Stimulated activated CD8-positive, alpha-beta memory T cell treated with anti-CD3 and anti-CD28 coated beads, Interleukin-12 subunit alpha, Interleukin-12 subunit beta, amount 100 ng/mL, for 24 hours (primary cell): ENCODE results near the gene TRAPPC4.
A peak's percentile ranks its signal among the peaks of the same experiment; 100 is the strongest.
"Not testable (repeated sequence)": the region's sequence is repeated elsewhere in the genome, so short reads cannot be mapped to it uniquely, and the experiment has no call there.

Experiments
- DNase-seq: peaks from one replicate; pipeline ENCODE4 v3.0.0-alpha.2; 2020; ENCODE audit errors: extremely low read depth

The TRAPPC4 gene

DNA sequence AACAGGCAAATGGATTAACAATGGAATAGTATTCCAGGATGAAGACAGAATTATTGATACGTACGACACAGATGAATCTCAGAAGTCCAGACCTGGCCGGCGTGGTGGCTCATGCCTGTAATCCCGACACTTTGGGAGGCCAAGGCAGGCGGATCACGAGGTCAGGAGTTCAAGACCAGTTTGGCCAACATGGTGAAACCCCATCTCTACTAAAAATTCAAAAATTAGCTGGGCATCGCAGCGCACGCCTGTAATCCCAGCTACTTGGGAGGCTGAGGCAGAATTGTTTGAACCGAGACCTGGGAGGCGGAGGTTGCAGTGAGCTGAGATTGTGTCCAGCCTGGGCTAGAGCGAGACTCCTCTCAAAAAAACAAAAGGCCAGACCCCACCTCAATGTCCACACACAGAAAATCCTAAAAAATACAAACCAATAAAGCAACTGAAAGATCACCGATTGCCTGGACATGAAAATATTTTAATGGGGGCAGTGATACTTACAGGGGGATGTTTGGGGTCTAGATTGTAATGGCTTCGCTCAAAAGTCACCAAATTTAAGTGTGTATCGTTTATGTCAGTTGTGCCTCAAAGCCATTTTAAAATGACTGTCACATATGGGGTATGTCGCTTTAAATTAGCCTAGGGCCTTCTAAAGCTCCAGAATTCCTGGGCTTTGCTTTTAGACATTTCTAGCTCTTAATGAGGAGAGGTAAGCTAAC, 4.2 kb upstream of the TRAPPC4 start:
- no peak for DNase-seq

DNA sequence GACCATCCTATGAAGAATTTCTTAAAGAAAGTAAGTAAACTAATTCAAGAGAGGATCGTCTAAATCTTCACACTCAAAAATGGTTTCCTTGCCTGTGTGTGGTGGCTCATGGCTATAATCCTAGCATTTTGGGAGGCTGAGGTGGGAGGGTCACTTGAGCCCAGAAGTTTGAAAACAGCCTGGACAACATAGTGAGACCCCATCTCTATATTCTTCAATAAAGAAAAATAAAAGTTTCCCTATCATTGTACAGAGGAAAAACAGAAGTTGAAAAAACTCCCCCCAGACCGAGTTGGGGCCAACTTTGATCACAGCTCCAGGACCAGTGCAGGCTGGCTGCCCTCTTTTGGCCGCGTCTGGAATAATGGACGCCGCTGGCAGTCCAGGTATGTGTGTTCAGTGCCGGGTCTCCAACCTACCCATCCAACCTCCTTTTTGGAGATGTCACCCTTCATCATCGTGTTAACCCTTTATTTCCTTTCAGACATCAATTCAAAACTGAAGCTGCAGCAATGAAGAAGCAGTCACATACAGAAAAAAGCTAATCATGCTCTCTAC, 3.4 kb upstream of the TRAPPC4 start:
- DNase-seq, result no peak

DNA sequence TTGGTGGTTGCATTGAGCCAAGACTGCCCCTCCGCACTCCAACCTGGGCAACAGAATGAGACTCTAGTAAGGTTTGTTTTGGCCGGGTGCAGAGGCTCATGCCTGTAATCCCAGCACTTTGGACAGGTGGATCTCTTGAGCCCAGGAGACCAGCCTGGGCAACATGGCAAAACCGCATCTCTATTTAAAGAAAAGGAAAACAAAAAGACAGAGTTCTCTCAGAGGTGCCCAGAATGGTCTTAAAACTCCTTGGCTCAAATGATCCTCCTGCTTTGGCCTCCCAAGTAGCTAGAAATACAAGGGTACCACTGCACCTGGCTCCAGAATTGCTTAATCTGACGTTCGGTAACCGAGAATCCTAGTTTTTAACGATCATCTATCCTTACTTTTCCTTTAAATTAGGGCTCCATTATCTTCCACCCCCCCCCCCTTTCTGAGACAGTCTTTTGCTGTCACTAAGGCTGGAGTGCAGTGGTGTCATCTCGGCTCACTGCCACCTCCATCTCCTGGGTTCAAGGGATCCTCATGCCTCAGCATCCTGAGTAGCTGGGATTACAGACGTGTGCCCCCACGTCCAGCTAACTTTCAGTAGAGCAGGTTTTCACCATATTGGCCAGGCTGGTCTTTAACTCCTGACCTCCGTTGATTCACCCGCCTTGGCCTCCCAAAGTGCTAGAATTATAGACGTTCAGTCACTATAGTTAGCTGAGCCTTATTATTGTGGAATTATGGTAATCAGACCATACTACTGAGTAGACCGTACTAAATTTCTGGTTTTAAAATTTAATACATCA, 2.2 kb upstream of the TRAPPC4 start:
- DNase-seq, result no peak

DNA sequence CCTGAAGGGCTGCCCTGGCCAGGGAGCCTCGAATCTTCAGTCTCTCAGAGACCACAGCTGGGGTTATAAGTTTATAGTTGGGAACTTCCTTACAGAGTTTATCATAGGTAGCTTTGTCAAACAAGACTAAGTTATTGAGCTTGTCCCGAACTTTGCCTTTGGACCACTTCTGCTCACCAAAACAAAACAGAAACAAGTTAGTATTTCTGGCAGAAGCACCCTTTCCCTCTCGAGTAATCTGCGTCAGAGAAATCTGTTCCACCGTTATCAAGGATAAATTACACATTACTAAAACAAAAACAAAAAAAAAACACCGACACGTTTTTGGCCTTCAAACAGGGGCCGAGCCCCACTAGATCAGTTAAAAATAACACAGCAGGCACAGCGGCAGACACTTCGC, 1.2 kb upstream of the TRAPPC4 start:
- not testable (repeated sequence) for DNase-seq

DNA sequence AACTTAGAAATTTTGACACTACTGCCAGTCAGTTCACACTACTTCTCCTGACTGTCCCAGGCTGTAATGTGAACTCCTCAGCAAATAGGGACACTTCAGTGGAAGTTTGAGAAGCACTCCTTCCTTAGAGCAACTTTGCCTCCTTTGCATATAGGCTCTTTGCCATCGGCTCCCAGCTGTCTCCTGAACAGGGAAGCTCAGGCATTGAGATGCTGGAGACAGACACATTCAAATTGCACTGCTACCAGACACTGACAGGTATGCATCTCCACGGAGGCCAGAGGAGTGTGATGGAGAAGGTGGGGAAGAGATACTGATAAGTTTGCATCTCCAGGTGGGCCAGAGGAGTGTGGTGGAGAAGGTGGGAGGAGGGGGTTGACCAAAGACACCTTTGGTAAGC, 1.4 kb downstream of the TRAPPC4 start:
- DNase-seq, result no peak

DNA sequence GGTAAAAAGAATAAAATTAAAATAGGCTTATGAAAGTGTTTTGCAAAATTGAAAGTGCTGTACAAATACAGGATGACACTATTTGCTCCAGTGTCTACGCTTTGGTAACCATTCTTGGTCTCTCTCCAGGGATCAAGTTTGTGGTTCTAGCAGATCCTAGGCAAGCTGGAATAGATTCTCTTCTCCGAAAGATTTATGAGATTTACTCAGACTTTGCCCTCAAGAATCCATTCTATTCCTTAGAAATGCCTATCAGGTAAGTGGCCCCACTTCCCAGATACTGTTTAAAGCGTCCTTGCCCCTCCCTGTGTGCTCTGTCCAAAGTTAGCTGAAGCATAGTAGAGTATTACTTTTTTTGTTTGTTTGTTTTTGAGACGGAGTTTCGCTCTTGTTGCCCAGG, 3.1 kb downstream of the TRAPPC4 start:
- DNase-seq, result no peak

DNA sequence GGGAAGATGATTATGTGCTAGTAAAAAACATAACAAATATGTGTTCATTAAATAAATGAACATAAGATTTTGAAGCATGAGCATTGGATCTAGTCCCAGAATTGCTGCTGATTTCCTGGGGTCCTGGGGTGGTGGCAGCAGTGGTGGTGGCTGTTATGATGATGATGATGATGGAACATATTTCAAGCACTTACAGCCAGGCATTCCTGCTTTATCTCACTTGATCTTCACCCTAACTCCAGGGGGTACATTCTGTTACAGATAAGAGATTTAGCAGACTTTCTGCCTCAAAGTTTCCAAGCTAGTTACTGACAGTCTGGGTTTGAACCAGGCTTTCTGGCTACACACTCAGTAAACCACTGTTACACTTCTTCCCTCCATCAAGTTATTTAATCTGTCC, 5.2 kb downstream of the TRAPPC4 start:
- DNase-seq, result no peak

DNA sequence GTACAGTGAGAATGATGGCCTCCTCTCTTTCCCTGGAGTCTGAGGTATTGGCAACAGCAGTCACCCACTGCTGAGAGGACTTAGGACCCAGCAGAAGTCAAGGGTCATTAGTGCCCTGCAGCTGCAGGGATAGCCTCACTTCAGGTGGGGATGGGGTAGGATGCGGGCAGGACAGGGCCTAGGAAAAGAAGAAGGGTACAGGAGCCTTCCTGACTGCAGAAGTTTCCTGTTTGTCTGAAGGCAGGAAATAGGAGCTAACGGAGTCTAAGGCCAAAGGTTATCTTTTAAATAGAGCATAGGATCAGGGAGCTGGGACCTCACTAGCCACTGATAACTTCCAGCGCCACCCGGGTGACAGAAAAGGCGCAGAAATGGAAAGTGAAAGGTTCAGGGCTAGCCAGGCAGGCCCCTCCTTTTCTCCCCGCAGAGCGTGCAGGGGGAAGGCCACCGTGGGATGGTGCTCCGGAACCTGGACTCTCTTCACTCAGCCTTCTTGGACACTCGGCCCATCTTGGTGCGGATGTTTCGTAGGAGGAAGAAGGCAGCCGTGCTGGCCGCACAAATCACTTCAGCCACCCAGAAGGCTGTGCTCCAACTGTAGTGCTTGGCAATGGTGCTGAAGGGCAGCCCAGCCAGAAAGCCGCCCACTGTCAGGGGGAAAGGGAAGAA, 6.0 kb downstream of the TRAPPC4 start:
- no peak for DNase-seq

DNA sequence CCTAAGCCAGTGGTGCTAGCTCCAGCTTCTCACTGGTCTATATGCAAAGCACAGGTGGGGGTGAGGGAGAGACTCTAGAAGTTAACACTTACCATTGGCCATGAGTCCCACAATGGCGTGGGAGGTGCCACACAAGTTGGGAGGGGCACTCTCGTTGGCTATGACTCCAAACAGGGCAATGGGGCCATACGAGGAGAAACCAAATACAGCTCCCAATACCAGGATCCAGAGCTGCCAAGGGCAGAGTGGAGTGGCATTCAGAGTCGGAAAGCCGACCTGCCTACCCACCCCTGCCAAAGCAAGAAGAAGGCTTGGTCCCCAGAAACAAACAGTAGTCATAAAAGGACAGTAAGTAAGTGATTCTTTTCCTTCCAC, 6.5 kb downstream of the TRAPPC4 start:
- no peak for DNase-seq

DNA sequence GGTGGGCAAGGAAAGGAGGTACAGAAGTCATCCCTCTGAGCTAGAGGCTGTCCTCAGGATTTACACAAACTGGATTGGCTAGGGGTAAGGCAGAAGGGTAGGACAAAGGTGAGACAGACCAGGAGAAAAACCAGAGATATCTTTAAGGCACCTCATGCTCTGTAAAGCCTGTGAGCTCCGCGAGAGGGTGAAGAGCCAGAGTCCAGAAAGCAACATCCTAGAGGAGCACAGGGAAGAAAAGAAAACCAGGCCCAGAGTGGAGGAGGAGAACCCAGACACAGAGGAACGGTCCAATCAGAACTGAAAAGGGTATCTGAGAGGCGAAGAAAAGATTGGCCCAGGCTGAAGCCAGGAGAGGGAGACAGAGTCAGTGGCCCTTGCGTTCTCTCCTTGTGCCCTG, 7.0 kb downstream of the TRAPPC4 start:
- no peak for DNase-seq

DNA sequence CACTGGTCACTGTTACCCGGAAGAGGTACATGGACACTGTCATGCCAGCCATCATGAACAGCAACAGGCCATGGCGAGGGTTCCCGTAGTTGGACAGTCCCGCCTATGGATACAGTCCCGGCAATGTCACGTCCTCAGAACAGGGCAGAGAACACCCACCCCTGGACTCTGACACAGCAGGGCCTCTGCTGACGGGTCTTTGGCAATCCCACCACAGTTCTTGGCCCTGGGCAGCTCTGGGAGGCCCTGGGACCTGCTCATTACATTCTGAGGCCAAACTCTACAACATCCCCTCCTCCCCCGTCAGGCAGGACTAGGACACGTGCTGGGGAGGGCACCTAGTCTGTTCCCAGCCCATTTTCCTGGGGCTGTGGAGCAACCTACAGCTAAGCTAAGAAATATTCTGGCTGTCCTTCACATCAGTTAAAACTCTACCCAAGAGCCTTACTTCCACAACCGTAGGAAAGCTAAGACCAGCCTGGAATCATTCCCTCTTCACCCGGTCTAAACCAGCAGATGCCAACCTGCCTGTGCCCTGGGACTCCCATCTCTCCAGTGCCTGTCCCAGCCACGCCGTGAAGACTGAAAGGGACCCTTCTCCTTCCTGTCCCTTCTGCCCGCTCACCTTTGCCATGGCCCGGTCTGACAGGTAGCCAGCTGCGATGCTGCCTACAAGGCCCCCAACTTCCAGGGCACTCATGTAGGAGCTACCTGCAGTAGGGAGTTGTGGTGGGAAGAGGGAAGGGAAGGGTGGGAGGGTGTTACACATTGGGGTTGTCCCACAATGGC, 7.6 kb downstream of the TRAPPC4 start:
- DNase-seq, result no peak

DNA sequence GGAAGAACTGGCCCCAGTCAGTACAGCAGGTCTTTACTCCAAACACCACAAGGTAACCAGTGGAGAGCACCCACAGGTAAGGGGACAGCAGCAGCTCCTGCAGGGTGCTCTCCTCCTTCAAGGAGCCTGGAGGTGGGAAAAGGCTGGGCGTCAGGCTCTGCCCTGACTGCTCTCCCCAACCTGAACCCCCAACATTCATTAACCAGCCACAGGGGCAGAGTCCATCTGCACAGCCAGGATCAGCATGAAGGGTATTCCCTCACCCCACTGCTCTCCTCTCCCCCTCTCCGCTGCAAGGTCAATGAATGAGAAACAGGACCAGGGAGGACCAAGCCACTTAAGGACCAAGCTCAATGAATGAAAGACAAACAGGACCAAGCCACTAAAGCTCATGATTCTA, 8.4 kb downstream of the TRAPPC4 start:
- no peak for DNase-seq

DNA sequence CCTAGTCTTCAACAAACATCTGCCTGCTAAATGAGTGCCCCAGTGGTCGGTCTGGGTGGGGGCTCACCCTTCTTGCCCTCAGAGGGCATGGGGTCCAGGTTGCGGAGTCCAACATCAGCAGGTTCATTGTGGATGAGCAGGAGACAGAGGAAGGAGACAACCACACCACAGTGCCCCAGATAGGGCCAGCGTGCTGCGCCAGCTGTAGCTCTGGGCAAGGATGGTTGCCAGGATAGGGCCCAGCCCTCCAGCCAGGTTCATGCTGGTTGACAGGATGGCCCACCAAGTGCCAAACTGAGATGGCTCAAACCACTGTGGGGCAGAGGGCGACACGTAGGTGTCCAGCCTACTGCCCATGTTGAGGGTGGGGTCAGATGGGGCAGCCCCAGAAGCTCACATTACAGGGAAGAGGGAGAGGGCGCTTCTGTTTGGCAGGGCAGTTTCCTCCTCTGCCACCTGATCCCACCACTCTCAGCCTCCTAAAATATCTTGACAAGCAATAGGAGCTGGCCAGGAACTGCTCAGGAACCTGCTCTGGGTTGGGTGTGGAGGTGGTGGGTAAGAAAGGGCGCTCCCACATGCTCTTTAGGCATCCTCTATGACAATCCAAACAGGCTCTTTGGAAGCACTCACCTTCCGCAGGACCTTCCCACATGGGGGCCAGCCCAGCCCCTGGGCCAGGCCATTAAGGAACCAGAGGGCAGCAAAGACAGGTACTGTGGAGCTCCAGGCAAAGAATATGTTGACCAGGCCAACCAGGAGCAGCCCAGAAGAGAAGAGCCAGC, 9.2 kb downstream of the TRAPPC4 start:
- no peak for DNase-seq

DNA sequence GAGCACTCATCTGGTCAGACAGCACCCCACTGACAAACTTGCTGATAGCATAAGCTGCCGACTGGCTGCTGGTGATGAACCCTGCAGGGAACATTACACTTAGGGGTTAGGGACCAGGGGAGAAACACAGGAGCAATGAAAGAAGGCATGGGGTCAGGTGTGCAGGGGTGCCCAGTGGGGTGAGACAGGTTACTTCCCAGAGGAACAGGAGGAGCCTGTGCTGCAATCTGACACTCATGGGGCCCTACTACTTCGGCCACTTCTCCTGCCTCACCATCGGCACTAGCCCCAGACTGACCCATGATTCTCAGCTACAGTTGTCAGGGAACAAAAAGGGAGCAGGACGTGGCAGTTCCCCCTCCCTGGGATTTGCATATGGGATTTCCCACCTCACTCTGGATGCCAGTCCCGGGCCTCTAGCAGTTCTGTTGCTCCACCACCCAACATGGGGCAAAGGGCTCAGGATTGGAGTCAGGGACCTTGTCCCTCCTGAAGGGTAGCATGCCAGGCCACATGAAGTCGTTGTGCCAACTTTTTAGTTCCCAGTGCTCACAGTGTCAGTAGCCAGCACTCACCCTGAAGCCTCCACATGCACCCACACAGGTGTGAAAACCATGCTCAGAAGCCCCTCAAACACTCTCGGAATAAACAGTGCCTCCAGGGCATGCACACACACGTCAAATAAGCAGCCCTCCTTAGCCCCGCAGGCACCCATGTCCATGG, 9.9 kb downstream of the TRAPPC4 start:
- no peak for DNase-seq

DNA sequence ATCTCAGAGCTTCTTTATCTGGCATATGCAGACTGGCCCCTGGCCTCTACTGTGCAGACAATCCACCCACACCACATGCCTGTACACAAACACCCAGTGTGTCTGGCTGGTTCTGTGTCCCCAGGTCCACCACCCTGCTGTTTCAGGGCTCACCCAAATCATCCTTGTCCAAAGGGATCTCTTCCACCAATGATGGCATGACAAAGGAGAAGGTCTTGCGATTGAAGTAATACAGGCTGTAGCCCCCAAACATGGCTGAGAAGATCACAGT, 10.4 kb downstream of the TRAPPC4 start:
- no peak for DNase-seq

DNA sequence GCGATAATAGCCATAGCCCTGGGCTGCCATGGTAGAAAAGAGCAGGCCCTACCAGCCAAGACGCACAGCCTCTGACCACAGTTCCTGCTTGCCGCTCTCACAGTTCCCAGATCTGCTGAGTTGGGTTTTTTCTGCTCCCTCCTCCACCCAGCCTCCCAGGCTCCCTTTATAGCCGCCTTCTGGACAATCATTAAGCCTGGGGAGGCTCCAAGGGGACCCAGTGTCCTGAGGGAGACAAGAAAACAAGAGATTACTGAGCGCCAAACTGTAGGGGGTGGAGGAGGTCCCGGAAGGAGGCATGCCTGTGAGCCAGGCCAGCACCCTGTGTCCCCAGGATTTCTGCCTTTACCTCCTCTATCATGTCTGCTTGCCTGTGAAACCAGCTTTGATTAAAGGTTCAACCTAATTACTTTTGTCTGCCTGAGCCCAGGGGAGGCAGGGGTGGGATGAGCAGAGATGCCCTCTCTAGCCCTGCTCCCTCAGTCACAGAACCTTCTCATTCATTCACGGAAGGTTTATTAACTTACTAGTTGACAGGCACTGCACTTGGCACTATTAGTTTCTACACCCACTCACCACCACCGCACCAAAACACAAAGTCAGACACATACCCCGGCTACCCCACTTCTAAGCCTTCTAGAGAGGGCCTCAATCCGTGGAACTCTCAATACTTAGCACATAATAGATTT, 10.9 kb downstream of the TRAPPC4 start:
- DNase-seq, result no peak

DNA sequence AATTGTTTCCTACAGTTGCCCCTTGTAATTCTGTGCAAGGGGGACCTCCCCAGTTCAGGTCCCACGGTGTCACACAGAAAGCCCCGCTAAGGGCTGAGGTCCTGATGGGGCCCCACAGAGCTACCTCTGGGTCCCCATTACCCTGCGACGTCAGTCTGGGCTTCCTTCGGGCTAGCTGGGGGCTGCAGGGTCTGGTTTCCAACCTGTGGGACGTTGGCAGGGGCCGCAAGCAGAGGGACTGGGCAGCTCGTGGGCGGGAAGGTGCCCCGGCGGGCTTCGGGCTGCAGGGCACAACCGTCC, 11.4 kb downstream of the TRAPPC4 start:
- no peak for DNase-seq

DNA sequence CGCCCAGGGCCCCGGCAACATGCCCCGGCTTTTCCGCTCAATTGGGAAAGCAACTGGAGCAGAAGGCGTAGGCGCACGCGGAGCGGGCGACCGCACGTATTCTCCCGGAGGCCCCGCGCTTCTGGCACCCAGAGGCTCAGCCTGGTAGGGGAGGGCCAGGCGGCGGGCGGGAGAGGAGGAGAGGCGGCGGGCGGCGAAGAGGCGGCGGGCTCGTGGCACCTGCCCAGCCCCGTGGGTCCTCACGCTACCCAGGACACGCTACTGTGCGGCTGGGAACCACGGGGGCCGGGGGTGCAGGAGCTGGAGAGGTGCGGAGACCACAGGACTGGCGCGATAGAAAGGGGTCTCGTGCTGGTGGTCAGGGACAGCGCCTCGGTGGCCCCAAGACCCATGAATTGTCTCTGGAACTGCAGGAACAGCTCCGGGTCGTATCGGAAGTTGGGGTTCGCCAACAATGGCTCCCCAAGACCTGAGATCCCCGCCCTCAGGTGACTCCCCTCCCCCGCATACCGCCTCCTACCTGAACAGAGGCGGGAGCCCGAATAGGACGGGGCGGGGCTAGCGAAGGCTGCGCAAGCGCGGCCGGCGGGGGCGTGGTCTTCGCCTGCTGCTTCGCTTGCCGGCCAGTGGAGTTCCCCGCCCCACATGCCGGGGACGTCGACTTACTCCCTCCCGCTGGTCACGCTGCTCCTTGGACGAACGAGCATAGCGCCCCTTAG, 11.9 kb downstream of the TRAPPC4 start, which contains the start of gene SLC37A4:
Gene SLC37A4 (minus strand): TSS at position 549 of the 719 bp plus-strand sequence.
- peak; percentile 98 for DNase-seq

DNA sequence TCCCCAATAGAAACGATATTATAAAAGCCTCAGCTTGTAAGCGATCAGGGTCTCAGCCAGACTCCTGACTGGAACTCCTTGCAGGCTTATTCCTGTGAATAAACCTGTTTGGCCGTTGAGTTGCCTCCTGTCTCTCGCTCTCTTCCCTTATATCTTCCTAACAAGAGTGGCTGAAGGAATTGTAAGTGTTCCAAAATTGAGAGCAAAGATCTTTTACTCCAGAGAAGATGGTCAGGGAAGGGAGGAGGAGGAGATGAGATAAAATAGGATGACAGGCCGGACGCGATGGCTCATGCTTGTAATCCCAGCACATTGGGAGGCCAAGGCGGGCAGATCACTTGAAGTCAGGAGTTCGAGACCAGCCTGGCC, 13.3 kb downstream of the TRAPPC4 start:
- DNase-seq, result no peak

DNA sequence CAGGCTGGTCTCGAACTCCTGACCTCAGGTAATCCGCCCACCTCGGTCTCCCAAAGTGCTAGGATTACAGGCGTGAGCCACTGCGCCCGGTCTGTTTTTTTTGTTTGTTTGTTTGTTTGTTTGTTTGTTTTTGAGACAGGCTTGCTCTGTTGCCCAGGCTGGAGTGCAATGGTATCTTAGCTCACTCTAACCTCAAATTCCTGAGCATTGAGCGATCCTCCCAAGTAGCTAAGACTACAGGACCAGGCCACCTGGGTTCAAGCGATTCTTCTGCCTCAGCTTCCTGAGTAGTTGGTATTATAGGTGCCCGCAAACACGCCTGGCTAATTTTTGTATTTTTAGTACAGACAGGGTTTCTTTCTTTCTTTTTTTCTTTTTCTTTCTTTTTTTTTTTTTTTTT, 14.9 kb downstream of the TRAPPC4 start:
- DNase-seq, result not testable (repeated sequence)
